Sigmoid colon (tissue), 7 donors: ENCODE data around the gene PPDPF. TPM values are rescaled to one million over a fixed set of nuclear protein-coding genes. Genes with fewer than 3 reads are reported as not detected.
"Not testable (repeated sequence)": the region's sequence is repeated elsewhere in the genome, so short reads cannot be mapped to it uniquely, and the experiment has no call there.

Experiments
- DNase-seq: peaks from one replicate; pipeline ENCODE4 v3.0.0-alpha.2; 2019
- H3K27ac ChIP-seq, 4 donors: fragments of 200-600 bp; sonication (generic); one replicate each; pipeline ENCODE4 v1.5.1; 2016 to 2019; ENCODE audit warnings: mild to moderate bottlenecking in 1 of 4
- H3K27me3 ChIP-seq, 3 donors: fragments of 200-600 bp; sonication (generic); one replicate each; pipeline ENCODE4 v1.5.1; 2019; ENCODE audit warnings: mild to moderate bottlenecking in 1 of 3
- H3K36me3 ChIP-seq, 4 donors: fragments of 200-600 bp; sonication (generic); one replicate each; pipeline ENCODE4 v1.5.1; 2016 to 2019
- H3K4me1 ChIP-seq, 4 donors: fragments of 200-600 bp; sonication (generic); one replicate each; pipeline ENCODE4 v1.5.1; 2017 to 2019
- H3K4me3 ChIP-seq, 4 donors: fragments of 200-600 bp; sonication (generic); one replicate each; pipeline ENCODE4 v1.5.1; 2017 to 2019; ENCODE audit warnings: mild to moderate bottlenecking in 2 of 4, moderate library complexity in 1 of 4
- H3K9me3 ChIP-seq, 4 donors: fragments of 200-600 bp in 3 of 4; sonication (generic) in 3 of 4; one replicate each; pipeline versions ENCODE4 v1.5.1 to v1.6.1; 2013 to 2019
- CTCF ChIP-seq, 4 experiments: fragments of 450-650 bp in 3 of 4; fragments of 200-600 bp in 1 of 4; IDR thresholded peaks; one replicate each; pipeline ENCODE4 v1.5.1; 2016 to 2019; ENCODE audit warnings: antibody characterized with exemption in 4 of 4, mild to moderate bottlenecking in 3 of 4, moderate library complexity in 2 of 4
- EP300 ChIP-seq, 4 donors: sonication (generic); formaldehyde crosslinking; IDR thresholded peaks; one replicate each; pipeline ENCODE4 v1.6.1; 2017; ENCODE audit warnings: antibody characterized with exemption in 4 of 4
- POLR2A ChIP-seq, 2 donors: fragments of 450-650 bp; IDR thresholded peaks; one replicate each; pipeline ENCODE4 v1.6.1; 2016; ENCODE audit warnings: antibody characterized with exemption in 2 of 2, mild to moderate bottlenecking in 2 of 2, moderate library complexity in 2 of 2
- POLR2AphosphoS5 ChIP-seq, 4 donors: sonication (generic); formaldehyde crosslinking; IDR thresholded peaks; one replicate each; pipeline ENCODE4 v1.6.1; 2017; ENCODE audit warnings: antibody characterized with exemption in 4 of 4
- WGBS, 2 donors: extraction: QIAGEN DNeasy Blood & Tissue Kit; methylation state at CpG; one replicate each; pipeline ENCODE4 v1.1.7; 2013; 5-methylcytosine and 5-hydroxymethylcytosine counted together
- intact Hi-C: fragments of 100-400 bp; cut with DNase I; formaldehyde crosslinking; loops from one replicate; pipeline ENCODE4 v1.15.1; 2023
- polyA plus RNA-seq, 3 donors: library from polyadenylated mRNA; stranded (reverse); fragments of 200-250 nt; gene quantifications; one replicate each; pipeline ENCODE4 v1.2.3, GENCODE V29; 2013
- total RNA-seq, 4 donors: library from RNA; depleted of rRNA; stranded (reverse); fragments of >200 nt; gene quantifications; one replicate each; pipeline ENCODE4 v1.1.0, GENCODE V29; 2016
- donor health status: healthy with polysubstance abuse.
- donor health status: Bipolar disorder and iron deficiency.
- donor health status: healthy.

The PPDPF gene
- total and polyA plus RNA-seq, 7 donors = 82.8 to 1,688 (median 244) TPM

GRCh38 chr20:63570281-63571086, 49.9 kb downstream of the PPDPF start:
- no peak for TF ChIP-seq POLR2A (IDR thresholded peaks at IDR 0.05)
- TF ChIP-seq CTCF (IDR thresholded peaks at IDR 0.05) = no peak
- TF ChIP-seq EP300 (IDR thresholded peaks at IDR 0.05) = no peak
- TF ChIP-seq POLR2AphosphoS5 (IDR thresholded peaks at IDR 0.05) = no peak
- intact Hi-C loops = loop anchor here (5.0 kb wide), 1 partner anchor 82 kb away; the partner anchor contains the start of gene STMN3
- H3K27ac ChIP-seq = no peak overlapping the region
- no peaks in the 10 kb centered on the region for H3K27me3 ChIP-seq
- no peak for DNase-seq
- H3K4me1 ChIP-seq = peaks cover 0 to 28% (median 18%) of the 10 kb centered on the region in 4 donors
- 93 to 95% methylated on average over 28 of the region's 28 CpGs for WGBS, 2 donors
- H3K4me3 ChIP-seq = no peak overlapping the region
- no peaks in the 10 kb centered on the region for H3K9me3 ChIP-seq
- peaks cover 0 to 11% (median 0%) of the 10 kb centered on the region in 4 donors for H3K36me3 ChIP-seq

GRCh38 chr20:63571087-63571478, 50.5 kb downstream of the PPDPF start:
- WGBS, 2 donors = 57 to 79% methylated on average over 8 to 9 of the region's 11 CpGs
- not testable (repeated sequence) for H3K9me3 ChIP-seq, H3K27ac ChIP-seq, DNase-seq, H3K27me3 ChIP-seq, H3K36me3 ChIP-seq, H3K4me3 ChIP-seq
- H3K4me1 ChIP-seq = peaks cover 0 to 28% (median 19%) of the 10 kb centered on the region in 4 donors
- intact Hi-C loops = loop anchor here (5.0 kb wide), 1 partner anchor 81 kb away; the partner anchor contains the start of gene STMN3

Other genes starting within 250 kb of the PPDPF start
- 10 to 100 TPM; 20.3 to 53.7 (median 34.4) TPM for gene ARFGAP1, start 248.0 kb upstream of the PPDPF start, total RNA-seq
- gene ARFGAP1, start 248.0 kb upstream of the PPDPF start, polyA plus RNA-seq = 100 to 1,000 TPM in 1 of 3 donors, 10 to 100 TPM in 2; 19.8 to 109 (median 24.3) TPM
- not detected for gene COL20A1, start 227.6 kb upstream of the PPDPF start, total RNA-seq
- under 1 TPM in 1 of 3 donors, not detected in 2; 0.07 TPM for gene COL20A1, start 227.6 kb upstream of the PPDPF start, polyA plus RNA-seq
- gene CHRNA4, start 159.4 kb upstream of the PPDPF start, total RNA-seq = 1 to 10 TPM in 1 of 4 donors, not detected in 3; 1.1 TPM
- gene CHRNA4, start 159.4 kb upstream of the PPDPF start, polyA plus RNA-seq = under 1 TPM in 1 of 3 donors, not detected in 2; 0.07 TPM
- gene KCNQ2, start 48.1 kb upstream of the PPDPF start, total RNA-seq = 1 to 10 TPM in 2 of 4 donors, under 1 TPM in 1, not detected in 1; 0.95 to 4.2 (median 1.4) TPM
- gene KCNQ2, start 48.1 kb upstream of the PPDPF start, polyA plus RNA-seq = under 1 TPM in 1 of 3 donors, not detected in 2; 0.83 TPM
- 10 to 100 TPM in 2 of 4 donors, 1 to 10 TPM in 2; 4.6 to 14.3 (median 11.0) TPM for gene EEF1A2, start 21.7 kb upstream of the PPDPF start, total RNA-seq
- gene EEF1A2, start 21.7 kb upstream of the PPDPF start, polyA plus RNA-seq = 1 to 10 TPM; 2.8 to 7.8 (median 4.2) TPM
- gene PTK6, start 16.6 kb downstream of the PPDPF start, total RNA-seq = under 1 TPM in 2 of 4 donors, not detected in 2; 0.28 to 0.36 TPM
- 10 to 100 TPM; 59.5 to 80.7 (median 73.3) TPM for gene PTK6, start 16.6 kb downstream of the PPDPF start, polyA plus RNA-seq
- not detected for gene SRMS, start 27.0 kb downstream of the PPDPF start, total RNA-seq
- gene SRMS, start 27.0 kb downstream of the PPDPF start, polyA plus RNA-seq = 1 to 10 TPM in 1 of 3 donors, under 1 TPM in 1, not detected in 1; 0.19 to 2.4 TPM
- gene FNDC11, start 33.4 kb downstream of the PPDPF start, total RNA-seq = under 1 TPM; 0.16 to 0.55 (median 0.45) TPM
- gene FNDC11, start 33.4 kb downstream of the PPDPF start, polyA plus RNA-seq = under 1 TPM in 2 of 3 donors, not detected in 1; under 0.01 to 0.47 TPM
- 10 to 100 TPM in 3 of 4 donors, 1 to 10 TPM in 1; 9.5 to 48.1 (median 15.4) TPM for gene HELZ2, start 53.5 kb downstream of the PPDPF start, total RNA-seq
- 10 to 100 TPM in 1 of 3 donors, 1 to 10 TPM in 2; 1.2 to 38.4 (median 3.5) TPM for gene HELZ2, start 53.5 kb downstream of the PPDPF start, polyA plus RNA-seq
- gene GMEB2, start 106.3 kb downstream of the PPDPF start, total RNA-seq = 1 to 10 TPM; 6.2 to 8.2 (median 8.0) TPM
- gene GMEB2, start 106.3 kb downstream of the PPDPF start, polyA plus RNA-seq = 10 to 100 TPM in 1 of 3 donors, 1 to 10 TPM in 2; 6.0 to 15.1 (median 7.4) TPM
- 10 to 100 TPM; 14.6 to 22.1 (median 20.1) TPM for gene STMN3, start 132.7 kb downstream of the PPDPF start, total RNA-seq
- gene STMN3, start 132.7 kb downstream of the PPDPF start, polyA plus RNA-seq = 10 to 100 TPM in 1 of 3 donors, 1 to 10 TPM in 2; 1.8 to 25.2 (median 6.6) TPM
- 10 to 100 TPM; 19.6 to 44.3 (median 31.4) TPM for gene RTEL1, start 137.5 kb downstream of the PPDPF start, total RNA-seq
- gene RTEL1, start 137.5 kb downstream of the PPDPF start, polyA plus RNA-seq = 10 to 100 TPM in 1 of 3 donors, 1 to 10 TPM in 2; 3.6 to 22.4 (median 9.0) TPM
- 10 to 100 TPM in 1 of 4 donors, 1 to 10 TPM in 3; 1.8 to 45.5 (median 4.2) TPM for gene TNFRSF6B, start 175.9 kb downstream of the PPDPF start, total RNA-seq
- gene TNFRSF6B, start 175.9 kb downstream of the PPDPF start, polyA plus RNA-seq = 100 to 1,000 TPM in 1 of 3 donors, 1 to 10 TPM in 2; 1.2 to 186 (median 4.8) TPM
- gene ARFRP1, start 187.2 kb downstream of the PPDPF start, total RNA-seq = 10 to 100 TPM; 26.8 to 38.7 (median 28.8) TPM
- gene ARFRP1, start 187.2 kb downstream of the PPDPF start, polyA plus RNA-seq = 10 to 100 TPM; 39.1 to 70.2 (median 45.6) TPM
- gene ZGPAT, start 187.3 kb downstream of the PPDPF start, total RNA-seq = 10 to 100 TPM; 18.5 to 22.5 (median 19.6) TPM
- 10 to 100 TPM; 24.0 to 44.9 (median 30.5) TPM for gene ZGPAT, start 187.3 kb downstream of the PPDPF start, polyA plus RNA-seq
- gene LIME1, start 215.9 kb downstream of the PPDPF start, total RNA-seq = 1 to 10 TPM; 4.6 to 7.8 (median 6.4) TPM
- 10 to 100 TPM in 1 of 3 donors, 1 to 10 TPM in 1, not detected in 1; 4.8 to 35.3 TPM for gene LIME1, start 215.9 kb downstream of the PPDPF start, polyA plus RNA-seq
- 10 to 100 TPM; 25.2 to 78.2 (median 54.5) TPM for gene SLC2A4RG, start 219.0 kb downstream of the PPDPF start, total RNA-seq
- 10 to 100 TPM; 19.7 to 33.0 (median 33.0) TPM for gene SLC2A4RG, start 219.0 kb downstream of the PPDPF start, polyA plus RNA-seq